GM18519 (cell line): ENCODE results near the gene BMPER.

ENCODE experiments used
- ATAC-seq: cut with Tn5 transposase; IDR thresholded peaks from one replicate; pipeline ENCODE4 v1.9.1; 2021; ENCODE audit warnings: mild to moderate bottlenecking, moderate library complexity; ENCODE audit not compliant: unreplicated experiment, low FRiP score

The BMPER gene

DNA sequence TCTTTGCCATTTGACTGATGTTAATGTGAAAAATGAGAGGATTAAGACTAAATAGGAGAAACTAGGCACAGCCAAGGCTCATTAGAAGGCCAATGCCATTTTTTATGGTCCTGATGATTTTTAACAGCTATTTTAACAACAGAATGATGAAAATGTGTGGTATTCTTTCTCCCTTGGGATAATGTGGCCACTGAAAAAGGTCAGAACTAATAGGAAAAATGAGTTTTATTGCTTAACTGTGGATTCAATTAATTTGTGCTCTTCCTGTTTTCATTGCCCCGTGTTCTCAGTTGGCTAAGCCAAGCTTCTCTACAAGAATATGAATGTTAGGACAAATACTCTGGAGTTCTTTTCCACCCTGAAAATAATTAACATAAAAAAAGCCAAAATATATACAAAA, 56.6 kb downstream of the BMPER start:
- no peak for ATAC-seq

DNA sequence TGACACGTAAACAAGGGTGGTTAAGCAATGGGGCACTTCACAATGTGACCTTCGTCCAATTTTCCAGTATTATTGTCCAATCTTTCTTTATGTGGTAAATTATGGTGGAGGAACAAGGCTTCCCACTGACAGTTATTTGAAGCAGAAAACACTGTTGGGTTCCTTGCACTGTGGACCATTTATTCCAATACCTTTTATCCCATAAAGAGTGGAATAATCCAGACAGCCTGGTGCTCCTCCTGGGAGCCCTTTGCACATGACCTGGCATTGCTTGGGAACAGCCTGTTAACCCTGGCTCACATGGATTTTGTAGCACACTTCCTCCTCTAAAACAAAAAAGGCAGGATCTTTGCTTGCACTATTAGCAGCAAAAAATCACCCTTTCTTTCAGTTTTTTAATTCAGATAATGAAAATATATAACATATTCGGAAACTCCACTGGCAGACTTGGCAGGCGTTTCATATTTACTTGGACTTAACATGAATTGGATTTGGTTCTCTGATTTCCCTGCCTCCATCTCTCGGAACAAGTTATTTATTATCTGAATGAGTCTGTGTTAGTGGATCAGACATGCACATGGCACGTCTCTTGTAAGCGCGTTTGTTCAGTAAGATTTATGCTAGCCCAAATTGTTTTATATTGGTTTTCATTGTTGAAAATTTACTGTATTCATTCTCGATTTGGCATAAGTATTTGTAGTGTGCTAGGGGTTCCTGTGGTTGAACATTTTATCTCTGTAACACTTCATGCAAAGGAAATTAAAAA, 59.3 kb downstream of the BMPER start:
- ATAC-seq: no peak

DNA sequence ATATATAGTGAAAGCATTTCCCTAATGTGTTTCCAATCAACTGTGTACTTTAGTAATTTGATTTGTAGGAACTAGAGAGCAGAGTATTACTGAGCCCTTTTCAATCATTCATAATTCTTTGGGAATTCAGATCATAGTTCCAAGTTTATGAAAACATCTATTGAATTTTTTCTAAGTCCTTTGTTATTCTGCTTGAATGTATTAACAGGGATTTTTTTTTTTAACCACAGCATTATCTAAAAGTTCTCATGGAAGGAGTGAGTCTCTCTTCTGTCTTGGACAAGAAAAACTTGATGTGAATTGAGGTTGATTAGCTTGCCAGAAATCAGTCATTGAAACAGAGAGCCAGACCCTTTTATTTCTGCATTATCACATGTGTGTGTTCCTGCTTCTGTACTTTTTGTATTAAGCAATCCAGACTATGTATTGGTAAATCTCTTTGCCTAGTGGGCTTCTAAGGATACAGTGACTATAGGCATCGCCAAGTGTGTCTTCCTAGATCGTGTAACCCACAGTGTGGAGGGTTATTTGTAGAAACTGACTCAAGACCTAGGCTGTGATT, 59.9 kb downstream of the BMPER start:
- ATAC-seq: no peak

DNA sequence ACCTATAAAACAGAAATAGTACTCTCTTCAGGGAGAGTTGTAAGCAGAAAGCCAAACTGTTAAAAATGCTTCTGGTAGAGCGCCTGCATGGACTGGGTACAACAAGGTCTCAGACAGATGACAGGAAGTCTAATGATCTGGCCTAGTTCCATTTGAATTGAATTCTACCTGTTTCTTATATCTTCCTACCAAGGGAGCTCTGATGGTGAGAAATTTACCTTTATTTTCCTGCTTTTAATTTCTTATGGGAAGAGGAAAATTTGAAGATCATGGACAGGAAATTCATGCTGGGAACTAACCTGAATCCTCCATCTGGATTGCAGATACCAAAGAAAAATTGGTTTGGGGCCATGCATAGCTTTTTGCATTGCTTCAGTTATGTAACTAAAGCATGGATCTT, 63.3 kb downstream of the BMPER start:
- ATAC-seq: no peak

DNA sequence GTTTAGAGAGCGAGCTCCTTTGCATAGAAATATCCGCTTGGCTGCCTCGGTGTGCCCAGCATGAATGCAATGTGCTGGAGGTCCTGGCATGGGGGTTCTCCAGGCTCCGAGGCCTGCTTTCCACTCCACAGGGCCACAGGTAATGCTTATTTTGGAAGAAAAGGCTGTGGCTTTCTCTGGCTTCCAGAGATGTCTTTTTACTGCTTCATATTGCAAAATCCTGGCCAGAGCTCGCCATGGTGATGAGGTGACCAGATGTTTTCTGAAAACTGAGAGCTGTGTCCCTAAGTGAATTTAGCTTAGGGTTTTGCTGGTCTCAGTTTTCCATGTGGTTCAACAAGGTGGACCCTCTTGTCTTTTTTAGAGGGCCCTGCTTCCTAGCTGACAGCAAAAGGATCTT, 65.2 kb downstream of the BMPER start:
- no peak for ATAC-seq

DNA sequence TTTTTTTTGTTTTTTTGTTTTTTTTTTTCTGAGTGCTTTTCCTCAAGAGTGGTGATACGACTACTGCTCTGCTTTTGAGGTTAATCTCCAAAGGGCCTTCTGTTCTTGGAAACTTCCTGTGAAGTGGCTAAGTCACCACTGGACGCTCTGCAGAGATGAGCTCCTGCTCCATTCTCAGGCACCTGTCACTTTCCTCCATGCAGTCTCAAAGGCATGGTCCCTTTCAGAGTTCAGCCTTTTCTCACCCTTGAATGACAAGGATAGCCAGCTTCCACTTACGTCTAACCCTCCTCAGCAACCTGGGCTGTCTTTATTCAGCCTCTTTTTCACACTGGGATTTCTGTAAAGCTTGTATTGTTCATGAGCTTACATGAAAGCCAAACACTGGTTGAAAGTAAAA, 65.8 kb downstream of the BMPER start:
- ATAC-seq: no peak

DNA sequence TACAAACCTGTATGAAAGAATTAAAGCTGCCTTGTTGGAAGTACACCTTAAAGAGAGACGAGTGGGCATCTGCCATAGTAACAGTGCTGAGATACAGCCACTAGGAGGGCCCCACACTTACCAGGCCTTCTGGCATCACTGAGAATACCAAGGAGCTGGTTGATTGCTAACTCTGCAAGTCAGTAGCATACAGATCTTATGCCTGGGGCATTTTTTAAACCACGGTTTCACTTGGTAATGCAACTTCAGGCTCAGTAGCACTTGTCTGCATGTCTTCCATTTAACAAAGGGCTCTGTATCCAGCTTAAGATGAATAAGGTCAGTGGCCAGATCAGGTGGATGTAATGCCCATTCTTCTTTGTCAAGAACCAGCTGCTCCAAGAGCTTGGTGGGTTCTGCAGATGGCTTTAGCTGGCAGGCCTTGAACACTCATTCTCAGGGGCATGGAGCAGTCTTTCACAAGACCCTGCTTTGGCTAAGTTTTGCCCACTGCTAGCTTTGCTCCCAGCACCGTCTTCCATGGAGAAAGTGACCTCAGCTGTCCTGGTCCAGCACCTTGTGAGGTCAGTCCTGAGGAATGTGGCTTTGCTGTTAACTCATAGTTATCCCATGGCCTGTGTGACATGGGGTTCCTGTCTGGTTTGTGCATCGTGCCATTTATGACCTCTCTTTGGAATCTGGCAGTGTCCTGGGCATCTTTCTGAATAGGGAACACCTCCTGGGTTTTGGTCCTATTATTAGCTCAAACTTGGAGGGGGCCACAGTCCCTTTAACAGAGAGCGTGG, 68.1 kb downstream of the BMPER start:
- ATAC-seq: no peak

DNA sequence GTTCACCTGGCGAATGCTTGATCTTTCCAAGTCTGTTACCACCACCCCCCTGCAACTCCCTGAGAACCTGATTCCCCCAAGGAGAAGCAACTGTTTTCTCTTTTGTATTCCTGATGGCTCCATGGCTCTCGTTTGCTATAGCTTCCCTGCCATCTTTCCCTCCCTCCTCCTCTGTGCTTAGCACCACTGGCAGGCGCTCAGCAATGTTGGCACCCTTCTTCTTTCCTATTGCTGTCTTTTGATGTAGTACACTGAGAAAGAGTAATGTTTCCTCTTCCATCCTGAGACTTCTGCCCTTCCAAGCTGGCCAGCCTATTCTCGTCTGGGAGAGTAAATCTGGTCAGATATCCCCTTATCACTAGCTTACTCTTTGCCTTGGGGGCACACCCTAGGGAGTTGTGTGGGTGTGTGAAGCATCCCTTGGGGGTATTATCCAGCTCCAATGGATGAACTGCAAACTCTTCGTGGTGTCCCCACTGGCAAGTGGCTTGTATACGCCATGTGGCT, 74.0 kb downstream of the BMPER start:
- no peak for ATAC-seq

DNA sequence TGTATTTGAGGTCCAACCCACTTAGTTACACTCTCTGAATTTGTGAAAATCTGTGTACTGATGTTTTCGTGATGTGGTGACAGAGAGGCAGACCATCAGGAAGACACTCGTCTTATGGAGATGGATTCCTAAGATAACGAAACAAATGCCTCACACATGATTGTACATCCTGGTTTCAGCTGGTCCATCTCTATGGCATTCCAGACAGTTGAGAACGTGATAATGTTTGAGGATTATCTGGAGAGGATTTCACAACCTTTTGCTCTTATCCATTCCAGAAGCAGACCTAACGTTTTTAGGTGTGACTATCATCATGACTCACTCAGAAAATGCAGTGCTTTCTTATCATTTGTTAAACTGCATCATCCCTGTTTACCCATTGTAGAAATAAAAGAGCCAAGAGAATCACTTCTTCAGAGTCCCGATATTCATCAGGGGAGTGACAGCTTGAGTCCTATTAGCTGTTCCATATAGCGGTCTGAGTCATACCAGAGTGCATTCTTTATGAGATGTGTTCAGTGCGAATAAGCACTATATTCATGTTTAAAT, 74.5 kb downstream of the BMPER start:
- no peak for ATAC-seq

DNA sequence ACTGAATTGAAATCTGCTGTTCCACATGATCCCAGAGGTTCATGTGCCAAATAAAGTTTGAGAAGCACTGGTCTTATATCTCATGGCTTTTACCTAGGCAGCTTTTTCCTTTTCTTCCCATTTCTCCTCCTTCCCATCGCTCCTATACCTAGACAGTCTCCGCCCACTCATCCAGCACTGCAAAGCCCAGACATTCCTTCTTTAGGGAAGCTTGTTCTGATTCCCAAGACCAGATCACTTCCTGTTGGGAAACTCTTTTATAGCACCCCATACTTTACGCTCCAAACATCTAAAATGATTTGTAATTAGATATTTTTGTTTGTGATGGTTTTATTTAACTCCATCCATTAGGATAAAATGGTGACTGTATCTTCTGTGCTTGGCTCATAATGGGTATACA, 75.9 kb downstream of the BMPER start:
- ATAC-seq: no peak

DNA sequence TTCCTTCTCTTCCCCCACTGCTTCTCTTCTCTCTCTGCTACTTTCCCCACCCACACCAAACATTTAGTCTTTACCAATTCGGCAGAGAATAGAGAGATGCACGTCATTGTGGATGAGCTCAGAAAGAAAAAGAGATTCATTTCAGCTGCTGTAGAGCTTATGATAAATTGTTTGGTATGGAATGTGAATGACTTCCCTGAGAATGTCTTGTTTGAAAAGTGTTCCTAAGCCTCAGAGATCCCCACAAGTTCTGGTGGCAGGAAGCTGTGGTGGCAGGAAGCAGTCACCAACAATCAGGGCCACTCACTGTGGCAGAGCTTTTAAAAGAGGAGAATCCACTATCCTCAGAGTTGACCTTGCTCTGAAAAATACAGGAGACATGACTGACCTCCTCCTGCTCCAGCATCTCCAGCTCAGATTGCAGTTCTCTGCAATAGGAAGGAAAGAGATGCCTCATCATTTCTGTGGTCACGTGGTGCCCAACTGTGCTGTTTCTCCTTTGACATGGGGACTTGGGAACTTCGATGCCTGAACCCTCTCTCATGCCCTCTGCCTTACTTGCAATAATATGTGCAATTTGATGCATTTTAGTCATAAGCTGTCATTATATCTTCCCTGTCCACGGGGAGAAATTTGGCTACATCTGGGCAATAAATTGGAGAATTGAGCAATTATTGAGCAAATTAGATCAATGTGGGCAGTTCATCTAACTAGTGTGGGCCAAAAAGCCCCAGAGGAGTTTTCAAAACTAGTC, 76.5 kb downstream of the BMPER start:
- no peak for ATAC-seq

DNA sequence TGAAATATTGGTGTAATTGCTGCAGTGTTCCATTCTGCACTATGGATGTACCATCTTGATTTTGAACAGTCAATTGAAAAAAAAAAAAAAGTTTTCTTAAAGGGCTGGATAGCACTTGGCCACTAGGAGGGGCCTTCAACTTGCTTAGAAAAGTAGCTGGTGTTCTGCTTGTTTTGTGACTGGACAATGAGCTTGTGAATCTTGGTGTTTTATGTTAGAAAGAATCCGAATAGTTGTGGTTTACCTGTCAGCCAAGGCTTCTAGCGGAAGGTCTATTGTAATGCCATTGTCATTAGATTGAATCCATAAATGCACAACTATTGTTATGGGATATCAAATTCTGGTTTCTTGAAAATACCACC, 77.1 kb downstream of the BMPER start:
- no peak for ATAC-seq

DNA sequence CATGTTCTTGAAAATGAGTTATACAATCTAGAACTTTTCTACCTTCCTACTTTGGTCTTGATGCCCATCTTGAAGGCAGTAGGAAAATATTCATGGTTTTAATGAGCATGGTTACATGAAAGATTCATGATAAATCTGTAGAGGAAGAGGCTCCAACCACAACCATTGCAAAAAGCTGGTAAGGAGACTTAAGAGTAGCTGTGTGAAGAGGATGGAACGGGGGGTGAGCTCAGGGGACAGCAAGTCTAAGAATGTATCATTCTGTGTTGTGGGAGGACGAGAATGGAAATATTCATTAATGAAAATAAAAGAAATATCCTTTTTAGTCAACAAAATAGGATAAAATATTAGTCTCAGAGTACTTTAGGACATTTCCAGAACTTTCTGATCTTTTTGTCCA, 81.1 kb downstream of the BMPER start:
- ATAC-seq: no peak

DNA sequence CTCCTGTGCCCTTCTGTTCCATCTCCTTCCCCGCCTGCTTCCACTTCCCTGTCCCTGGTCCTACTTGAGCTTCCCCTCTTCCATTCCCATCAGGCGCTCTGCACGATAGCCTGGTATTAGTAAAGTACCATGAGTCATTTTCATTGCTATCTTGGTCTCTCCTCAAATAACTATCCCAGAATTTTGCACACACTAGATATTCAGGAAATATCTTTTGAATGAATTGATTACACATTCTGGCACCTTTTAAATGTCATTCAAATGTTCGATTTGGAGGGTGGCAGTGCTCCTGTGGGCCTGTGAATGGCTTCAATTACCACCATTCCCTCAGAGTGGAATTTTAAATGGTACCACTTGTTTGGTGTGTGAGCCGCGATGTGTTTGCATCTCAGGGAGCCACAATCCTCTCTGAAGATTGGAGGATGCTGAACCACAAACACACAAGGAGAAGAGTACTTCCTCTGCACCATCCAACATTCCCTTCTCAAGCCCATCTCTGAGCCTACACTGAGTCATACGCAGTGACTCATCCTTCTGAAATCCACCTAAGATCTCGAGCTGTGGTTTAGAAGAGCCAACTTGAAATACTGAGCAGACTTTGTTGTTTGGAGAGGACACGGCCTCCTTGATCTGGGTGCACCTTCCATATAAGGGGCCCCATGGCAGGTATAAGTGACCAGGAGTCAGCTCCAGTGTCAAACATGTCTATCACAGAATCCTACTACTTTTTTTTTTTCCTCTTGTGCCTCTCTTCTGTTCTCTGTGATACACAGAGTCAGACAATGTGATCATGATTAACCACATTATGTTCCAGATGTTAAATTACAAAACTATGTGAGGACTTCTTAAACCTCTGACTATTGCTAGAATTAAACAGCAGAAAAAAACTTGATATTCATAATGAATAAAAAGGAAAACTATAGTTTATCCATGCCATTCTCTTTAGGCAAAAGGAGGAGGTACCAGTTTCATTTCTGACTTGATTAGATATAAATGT, 81.9 kb downstream of the BMPER start:
- ATAC-seq: no peak

DNA sequence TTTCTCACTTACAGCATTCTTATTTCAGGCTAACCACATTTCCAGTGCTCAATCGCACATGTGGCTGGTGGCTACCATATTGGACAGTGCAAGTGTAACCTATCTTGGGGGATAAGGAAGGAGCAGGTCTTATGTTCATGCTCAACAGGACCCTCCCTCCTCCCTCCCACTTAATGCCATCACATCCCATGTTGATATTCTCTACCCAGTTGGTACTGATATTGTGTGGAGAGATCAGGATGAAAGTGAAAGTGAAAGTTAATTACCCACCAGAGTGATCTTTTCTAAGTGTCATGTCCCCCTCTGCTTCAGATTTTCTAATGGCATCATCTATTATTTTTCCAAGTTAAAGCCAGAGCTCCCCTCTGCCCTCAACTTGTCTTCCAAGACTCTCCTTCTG, 91.6 kb downstream of the BMPER start:
- no peak for ATAC-seq

DNA sequence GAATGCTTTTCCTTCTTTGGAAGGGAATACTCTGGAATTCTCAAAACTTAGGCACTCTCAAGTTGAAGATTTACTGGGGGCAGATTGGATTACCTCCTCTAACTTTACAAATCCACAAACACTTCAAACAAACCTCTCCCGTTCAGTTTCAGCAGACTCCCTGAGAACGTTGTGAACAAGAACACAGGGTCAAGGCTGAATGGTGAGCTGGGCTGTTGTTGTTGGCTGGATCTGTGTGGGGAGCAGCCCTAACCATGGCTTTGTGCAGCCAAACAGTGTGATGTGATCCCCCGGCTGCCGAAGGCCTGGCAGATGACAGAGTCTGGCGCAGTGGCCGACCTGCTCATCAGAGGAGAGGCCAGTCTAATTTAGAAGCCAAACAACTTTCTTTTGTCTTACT, 93.1 kb downstream of the BMPER start:
- no peak for ATAC-seq

DNA sequence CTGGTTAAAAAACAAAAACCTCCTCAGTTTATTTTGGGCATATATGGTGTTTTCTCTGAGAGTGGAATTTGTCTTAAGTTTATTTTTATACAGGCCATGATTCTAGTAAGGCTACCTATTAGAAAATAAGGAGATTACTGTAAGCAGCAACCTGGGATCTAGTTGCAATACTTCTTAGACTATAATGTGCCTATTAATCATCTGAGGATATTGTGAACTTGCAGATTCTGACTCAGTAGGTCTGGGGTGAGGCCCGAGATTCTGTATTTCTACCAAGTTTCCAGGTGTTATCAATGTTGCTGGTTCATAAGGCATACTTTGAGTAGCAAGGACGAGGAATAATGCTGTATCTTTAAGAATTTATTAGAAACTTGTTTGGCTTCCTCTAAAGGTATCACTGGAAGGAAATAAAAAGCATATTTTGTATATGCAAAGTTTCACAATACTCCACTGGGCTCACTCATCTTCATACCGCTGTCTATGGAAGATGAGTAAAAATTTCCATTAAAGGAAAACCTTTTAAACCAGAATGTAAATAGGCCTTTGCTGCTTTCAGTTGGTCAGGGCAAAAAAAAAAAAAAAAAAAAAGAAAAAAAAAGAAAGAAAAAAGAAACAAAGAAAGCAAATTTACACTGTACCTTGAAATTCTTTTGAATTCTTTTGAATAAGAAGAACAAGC, 105.8 kb downstream of the BMPER start:
- ATAC-seq: no peak

DNA sequence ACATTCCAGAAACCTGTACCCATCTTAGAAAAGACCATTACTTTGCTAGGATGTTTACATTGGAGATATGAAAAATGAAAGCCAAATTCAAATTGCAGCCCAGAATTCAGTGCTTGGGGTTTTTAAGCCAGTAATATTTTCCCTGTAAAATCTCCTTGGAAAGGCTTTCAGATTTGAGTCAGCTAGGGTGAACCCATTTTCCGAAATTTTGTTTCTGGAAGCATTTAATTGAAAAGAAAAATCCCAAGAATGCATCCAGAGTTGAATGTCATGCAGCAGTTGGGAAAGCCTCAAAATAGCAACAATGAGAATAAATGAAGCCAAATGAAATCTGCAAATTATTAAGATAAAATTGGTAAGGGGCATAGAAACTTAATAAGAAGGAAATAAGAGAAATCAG, 106.4 kb downstream of the BMPER start:
- ATAC-seq: no peak

DNA sequence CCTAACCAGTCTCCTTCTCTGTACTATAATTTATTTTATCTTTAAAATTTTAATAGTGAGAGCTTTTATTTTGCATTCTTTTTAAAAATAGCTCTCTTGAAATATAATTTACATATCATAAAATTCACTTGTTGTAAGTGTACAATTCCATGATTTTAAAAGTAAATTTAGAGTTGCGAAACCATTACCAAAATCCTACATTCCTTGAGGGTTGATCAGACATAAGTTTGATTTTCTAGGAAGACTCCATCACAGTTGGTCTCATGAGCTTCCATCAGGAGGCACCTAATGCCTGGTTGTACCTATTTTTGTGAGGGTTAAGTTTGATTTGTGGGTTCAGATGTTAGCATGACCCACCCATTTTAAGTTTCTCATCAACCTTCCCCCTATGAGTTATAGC, 108.1 kb downstream of the BMPER start:
- no peak for ATAC-seq
